Measurements from ENCODE around the gene ADAM29.
"Not testable (repeated sequence)": the region's sequence is repeated elsewhere in the genome, so short reads cannot be mapped to it uniquely, and the experiment has no call there.

ADAM29 gene

DNA sequence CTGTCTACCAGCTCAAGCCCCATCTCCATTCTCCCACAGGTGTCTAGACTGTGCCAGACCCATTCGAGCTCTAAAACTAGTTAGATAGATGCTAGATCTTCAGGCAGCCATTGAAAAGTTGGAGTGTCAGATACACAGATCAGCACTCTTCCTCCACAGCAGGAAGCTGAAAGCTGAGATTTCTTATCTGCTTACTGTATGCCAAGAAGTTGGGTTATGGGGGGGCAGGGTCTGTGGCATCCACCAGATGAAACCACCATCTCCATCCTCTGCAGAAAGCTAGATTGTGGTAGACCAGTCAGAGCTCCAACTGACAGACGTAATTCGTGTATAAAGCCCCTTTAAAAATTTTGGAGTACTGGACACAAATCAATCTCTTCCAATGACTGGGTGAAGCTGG lies 54.8 kb downstream of the ADAM29 start:
- no peak for DNase-seq

DNA sequence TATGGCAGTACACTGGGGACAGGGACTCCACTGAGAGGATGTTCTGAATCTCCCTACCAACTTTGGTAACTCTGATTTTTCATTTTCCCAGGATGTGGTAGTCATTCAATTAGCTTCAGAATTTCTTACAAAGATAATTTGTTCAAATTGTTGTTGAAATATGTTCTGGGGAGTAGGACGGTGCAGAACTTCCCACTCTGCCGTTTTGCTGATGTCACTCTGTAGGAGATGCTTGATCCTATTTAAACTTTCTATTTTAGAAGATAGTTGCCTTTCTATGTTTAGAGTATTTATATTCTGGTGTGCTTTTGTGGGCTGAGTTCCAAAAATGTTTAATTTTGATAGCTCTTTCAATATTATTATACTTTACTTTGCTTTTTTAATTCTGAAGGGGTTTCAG lies 55.2 kb downstream of the ADAM29 start:
- no peak for DNase-seq

DNA sequence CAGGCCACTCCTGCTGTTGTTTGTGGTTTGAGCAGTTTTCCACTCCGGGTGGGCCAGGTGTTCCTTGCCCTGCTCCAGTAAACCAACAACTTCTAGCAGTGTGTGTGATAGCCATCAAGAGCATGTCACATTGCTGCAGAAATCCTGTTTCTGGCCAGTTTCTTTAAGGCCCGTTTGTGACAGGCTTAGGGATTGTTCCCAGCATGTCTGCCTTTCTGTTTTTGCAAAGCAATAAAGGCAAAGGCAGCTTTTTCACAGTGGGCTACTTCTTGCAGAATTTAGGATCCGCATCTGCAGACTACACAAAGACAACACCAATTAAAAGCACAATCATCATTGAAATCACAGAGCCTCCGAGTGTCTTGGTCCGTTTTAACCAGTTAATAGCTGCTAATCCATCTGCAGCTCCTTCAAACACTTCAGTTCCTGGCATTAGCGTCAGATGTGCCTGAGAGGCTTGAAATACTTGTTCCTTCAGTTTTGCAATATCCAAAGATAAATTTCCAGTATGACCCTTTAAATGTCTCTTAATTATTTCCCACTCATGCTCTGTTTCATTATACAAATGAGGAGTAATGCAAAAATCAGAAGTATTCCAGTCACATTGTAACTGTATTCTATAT lies 65.1 kb downstream of the ADAM29 start:
- DNase-seq, result no peak

DNA sequence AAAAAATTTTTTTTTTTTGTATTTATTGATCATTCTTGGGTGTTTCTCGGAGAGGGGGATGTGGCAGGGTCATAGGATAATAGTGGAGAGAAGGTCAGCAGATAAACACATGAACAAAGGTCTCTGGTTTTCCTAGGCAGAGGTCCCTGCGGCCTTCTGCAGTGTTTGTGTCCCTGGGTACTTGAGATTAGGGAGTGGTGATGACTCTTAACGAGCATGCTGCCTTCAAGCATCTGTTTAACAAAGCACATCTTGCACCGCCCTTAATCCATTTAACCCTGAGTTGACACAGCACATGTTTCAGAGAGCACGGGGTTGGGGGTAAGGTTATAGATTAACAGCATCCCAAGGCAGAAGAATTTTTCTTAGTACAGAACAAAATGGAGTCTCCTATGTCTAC lies 65.7 kb downstream of the ADAM29 start:
- not testable (repeated sequence) for DNase-seq

DNA sequence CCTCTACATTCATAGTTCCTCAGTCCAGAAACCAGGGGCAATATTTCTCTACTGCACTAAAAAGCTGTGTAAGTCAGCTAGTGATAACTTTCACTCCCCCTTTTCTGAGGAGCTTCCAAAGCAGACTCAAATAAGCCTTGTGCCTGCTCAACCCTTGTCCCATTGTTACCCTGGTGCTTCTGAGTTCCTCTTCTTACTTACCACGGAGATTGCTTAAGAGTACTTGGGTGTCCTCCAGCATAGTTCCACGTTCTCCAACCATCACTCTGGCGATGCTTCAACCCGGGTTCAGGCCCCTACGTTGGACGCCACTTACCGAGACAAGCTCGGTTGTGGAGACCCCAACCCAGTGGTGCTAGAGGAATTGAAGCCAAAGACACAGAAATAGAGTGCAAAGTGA lies 71.6 kb downstream of the ADAM29 start:
- no peak for DNase-seq

DNA sequence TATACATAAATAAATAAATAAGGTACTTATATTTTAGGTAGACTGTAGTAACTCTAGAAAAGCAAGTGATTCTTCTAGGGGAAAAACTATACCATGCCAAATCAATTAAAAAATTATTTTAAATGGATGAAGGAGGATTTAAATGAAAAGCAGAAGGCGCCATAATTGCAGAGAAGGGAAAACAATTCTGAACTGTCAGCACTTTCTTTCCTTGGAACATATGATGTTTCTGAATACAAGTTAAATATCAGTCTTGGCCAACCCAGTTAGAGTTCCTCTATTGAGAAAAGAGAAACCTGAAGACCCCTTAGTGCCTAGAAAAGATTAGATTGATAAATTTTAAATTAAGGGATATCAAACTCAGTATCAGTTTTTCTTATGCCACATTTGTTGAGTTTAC lies 75.8 kb downstream of the ADAM29 start:
- no peak for DNase-seq

DNA sequence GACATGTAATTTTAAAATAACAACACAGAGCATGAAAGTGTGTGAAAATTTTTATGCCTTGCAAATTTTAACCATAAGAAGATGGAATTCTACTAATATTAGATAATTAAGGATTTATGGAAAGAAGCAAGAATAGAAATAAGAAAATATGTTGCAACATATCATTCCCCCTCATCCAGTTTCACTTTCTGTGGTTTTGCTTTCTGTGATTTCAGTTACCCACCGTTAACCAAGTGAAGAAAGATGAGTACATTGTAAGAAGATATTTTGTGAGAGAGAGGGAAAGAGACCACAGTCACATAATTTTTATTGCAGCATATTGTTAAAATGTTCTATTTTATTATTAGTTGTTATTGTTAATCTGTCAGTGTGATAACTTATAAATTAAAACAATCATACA lies 77.9 kb downstream of the ADAM29 start:
- DNase-seq, result no peak

DNA sequence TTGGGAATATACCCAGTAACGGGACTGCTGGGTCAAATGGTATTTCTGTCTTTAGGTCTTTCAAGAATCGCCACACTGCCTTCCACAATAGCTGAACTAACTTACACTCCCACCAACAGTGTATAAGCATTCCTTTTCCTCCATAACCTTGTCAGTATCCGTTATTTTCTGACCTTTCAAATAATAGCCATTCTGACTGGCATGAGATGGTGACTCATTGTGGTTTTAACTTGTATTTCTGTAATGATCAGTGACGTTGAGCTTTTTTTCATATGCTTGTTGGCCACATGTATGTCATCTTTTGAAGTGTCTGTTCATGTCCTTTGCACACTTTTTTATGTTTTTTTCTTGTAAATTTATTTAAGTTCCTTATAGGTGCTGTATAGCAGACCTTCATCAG lies 81.2 kb downstream of the ADAM29 start:
- no peak for DNase-seq

DNA sequence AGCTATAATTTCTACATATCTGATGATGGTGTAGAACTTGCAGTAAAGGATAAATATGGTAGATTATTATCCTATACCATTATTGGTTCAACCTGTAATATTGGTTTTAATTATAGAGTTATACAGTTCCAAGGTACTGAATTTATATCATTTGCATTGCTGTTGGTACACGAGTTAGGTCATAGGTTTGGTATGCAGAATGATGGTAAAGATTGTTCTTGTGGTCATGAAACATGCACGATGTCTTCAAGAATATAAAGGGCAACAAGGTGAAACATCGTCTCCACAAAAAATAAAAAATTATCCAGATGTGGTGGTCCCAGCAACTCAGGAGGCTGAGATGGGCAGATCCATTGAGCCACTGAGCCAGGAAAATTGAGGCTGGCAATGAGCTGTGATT lies 99.6 kb downstream of the ADAM29 start:
- DNase-seq, result no peak

DNA sequence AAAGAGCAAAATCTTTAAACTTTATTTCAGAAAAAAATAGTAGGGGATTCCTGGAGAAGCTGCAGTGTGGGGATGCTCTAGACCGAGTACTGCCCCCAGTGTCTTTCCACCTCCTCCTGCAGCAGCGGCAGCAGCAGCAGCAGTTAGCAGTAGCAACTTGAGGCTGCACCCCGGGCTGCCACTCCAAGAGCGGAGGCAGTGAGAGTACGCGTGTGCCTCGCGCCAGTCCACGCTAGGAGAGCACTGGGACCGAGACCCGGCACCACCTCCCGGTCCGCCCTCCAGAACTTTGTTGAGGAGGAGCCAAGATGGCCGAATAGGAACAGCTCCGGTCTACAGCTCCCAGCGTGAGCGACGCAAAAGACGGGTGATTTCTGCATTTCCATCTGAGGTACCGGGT lies 101.3 kb downstream of the ADAM29 start:
- DNase-seq, result not testable (repeated sequence)

Data from NCI-H345 (cell line).